Ecto neural progenitor cell (in vitro differentiated cells): Measurements from ENCODE around the gene ATP1A2.
"Not testable (repeated sequence)": the region's sequence is repeated elsewhere in the genome, so short reads cannot be mapped to it uniquely, and the experiment has no call there.

Experiments used
- DNase-seq: peaks from one replicate; pipeline ENCODE4 v3.0.0-alpha.2; 2018; ENCODE audit warnings: low spot score

The ATP1A2 gene

GRCh38 chr1:160124705-160125478 lies 9.3 kb downstream of the ATP1A2 start:
- DNase-seq = no peak

GRCh38 chr1:160125746-160126145 lies 10.2 kb downstream of the ATP1A2 start:
- DNase-seq = no peak

GRCh38 chr1:160126342-160126741 lies 10.8 kb downstream of the ATP1A2 start:
- DNase-seq = not testable (repeated sequence)

GRCh38 chr1:160127381-160127780 lies 11.8 kb downstream of the ATP1A2 start:
- DNase-seq = no peak

GRCh38 chr1:160127865-160128523 lies 12.4 kb downstream of the ATP1A2 start:
- DNase-seq = no peak

- no peak for DNase-seq
Measured at GRCh38 chr1:160128636-160129035, 13.1 kb downstream of the ATP1A2 start.

- no peak for DNase-seq
Measured at GRCh38 chr1:160129046-160129445, 13.5 kb downstream of the ATP1A2 start.

GRCh38 chr1:160129558-160129957 lies 14.0 kb downstream of the ATP1A2 start:
- DNase-seq = no peak

GRCh38 chr1:160129966-160130365 lies 14.4 kb downstream of the ATP1A2 start:
- no peak for DNase-seq

- no peak for DNase-seq
Measured at GRCh38 chr1:160130486-160130885, 14.9 kb downstream of the ATP1A2 start.

- no peak for DNase-seq
Measured at GRCh38 chr1:160130939-160131338, 15.4 kb downstream of the ATP1A2 start.

GRCh38 chr1:160131803-160132565 lies 16.4 kb downstream of the ATP1A2 start:
- DNase-seq = no peak

- DNase-seq = no peak
Measured at GRCh38 chr1:160133990-160134770, 18.6 kb downstream of the ATP1A2 start.

GRCh38 chr1:160134791-160135572 lies 19.4 kb downstream of the ATP1A2 start:
- DNase-seq = no peak

- DNase-seq = no peak
Measured at GRCh38 chr1:160136121-160136925, 20.8 kb downstream of the ATP1A2 start.

GRCh38 chr1:160136926-160137200 lies 21.3 kb downstream of the ATP1A2 start:
- no peak for DNase-seq

- DNase-seq = no peak
Measured at GRCh38 chr1:160137216-160137862, 21.8 kb downstream of the ATP1A2 start.

- DNase-seq = no peak
Measured at GRCh38 chr1:160139840-160140239, 24.3 kb downstream of the ATP1A2 start.

GRCh38 chr1:160143695-160144094 lies 28.1 kb downstream of the ATP1A2 start:
- no peak for DNase-seq

- no peak for DNase-seq
Measured at GRCh38 chr1:160144921-160145320, 29.4 kb downstream of the ATP1A2 start.
